Measurements from ENCODE around the gene RANBP10. TPM values are rescaled to one million over a fixed set of nuclear protein-coding genes. Genes with fewer than 3 reads are reported as not detected.

Gene RANBP10
- total and polyA plus RNA-seq, 2 of the 13 experiments (the other 11 are each of a cell fraction or from before 2014, with no cell fraction given) = 9.2 to 22.7 TPM

GRCh38 chr16:67847064-67847861, 40.9 kb upstream of the RANBP10 start, which contains the start of gene CENPT (continued):
- TF ChIP-seq ZXDC (CRISPR knock-in tag; IDR thresholded peaks at IDR 0.05) (no peak), ATF7 (IDR thresholded peaks at IDR 0.05) (no peak), ATF7 (CRISPR knock-in tag; IDR thresholded peaks at IDR 0.05) (0 out of 2 replicates have a peak, but pooled peaks have one; percentile 45), ZNF292 (CRISPR knock-in tag; IDR thresholded peaks at IDR 0.05; ENCODE audit: borderline replicate concordance, low read depth) (no peak; the same call in 1 of the 2 replicates), SKI (IDR thresholded peaks at IDR 0.05; ENCODE audit: partially characterized antibody) (no peak), ZZZ3 (CRISPR knock-in tag; IDR thresholded peaks at IDR 0.05; ENCODE audit: borderline replicate concordance) (no peak), ZNF646 (CRISPR knock-in tag; IDR thresholded peaks at IDR 0.05) (peak; percentile 28; the same call in 1 of the 2 replicates), PHF5A (CRISPR knock-in tag; IDR thresholded peaks at IDR 0.05; ENCODE audit: low read depth, unreplicated experiment) (no peak), SNRNP70 (IDR thresholded peaks at IDR 0.05; ENCODE audit: low read depth, low read length) (no peak), ZKSCAN8 (CRISPR knock-in tag; IDR thresholded peaks at IDR 0.05; ENCODE audit: borderline replicate concordance) (no peak), HOMEZ (CRISPR knock-in tag; IDR thresholded peaks at IDR 0.05; ENCODE audit: low read depth) (no peak), ZNF75D (CRISPR knock-in tag; IDR thresholded peaks at IDR 0.05; ENCODE audit: borderline replicate concordance) (no peak)
- TF ChIP-seq, protein P1, sequence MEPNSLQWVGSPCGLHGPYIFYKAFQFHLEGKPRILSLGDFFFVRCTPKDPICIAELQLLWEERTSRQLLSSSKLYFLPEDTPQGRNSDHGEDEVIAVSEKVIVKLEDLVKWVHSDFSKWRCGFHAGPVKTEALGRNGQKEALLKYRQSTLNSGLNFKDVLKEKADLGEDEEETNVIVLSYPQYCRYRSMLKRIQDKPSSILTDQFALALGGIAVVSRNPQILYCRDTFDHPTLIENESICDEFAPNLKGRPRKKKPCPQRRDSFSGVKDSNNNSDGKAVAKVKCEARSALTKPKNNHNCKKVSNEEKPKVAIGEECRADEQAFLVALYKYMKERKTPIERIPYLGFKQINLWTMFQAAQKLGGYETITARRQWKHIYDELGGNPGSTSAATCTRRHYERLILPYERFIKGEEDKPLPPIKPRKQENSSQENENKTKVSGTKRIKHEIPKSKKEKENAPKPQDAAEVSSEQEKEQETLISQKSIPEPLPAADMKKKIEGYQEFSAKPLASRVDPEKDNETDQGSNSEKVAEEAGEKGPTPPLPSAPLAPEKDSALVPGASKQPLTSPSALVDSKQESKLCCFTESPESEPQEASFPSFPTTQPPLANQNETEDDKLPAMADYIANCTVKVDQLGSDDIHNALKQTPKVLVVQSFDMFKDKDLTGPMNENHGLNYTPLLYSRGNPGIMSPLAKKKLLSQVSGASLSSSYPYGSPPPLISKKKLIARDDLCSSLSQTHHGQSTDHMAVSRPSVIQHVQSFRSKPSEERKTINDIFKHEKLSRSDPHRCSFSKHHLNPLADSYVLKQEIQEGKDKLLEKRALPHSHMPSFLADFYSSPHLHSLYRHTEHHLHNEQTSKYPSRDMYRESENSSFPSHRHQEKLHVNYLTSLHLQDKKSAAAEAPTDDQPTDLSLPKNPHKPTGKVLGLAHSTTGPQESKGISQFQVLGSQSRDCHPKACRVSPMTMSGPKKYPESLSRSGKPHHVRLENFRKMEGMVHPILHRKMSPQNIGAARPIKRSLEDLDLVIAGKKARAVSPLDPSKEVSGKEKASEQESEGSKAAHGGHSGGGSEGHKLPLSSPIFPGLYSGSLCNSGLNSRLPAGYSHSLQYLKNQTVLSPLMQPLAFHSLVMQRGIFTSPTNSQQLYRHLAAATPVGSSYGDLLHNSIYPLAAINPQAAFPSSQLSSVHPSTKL (CRISPR knock-in tag; IDR thresholded peaks at IDR 0.05) = peak; percentile 20; the same call in 1 of the 2 replicates

Measured in HepG2 (cell line).